ENCODE data around the gene GALNT18.

GALNT18 gene

DNA sequence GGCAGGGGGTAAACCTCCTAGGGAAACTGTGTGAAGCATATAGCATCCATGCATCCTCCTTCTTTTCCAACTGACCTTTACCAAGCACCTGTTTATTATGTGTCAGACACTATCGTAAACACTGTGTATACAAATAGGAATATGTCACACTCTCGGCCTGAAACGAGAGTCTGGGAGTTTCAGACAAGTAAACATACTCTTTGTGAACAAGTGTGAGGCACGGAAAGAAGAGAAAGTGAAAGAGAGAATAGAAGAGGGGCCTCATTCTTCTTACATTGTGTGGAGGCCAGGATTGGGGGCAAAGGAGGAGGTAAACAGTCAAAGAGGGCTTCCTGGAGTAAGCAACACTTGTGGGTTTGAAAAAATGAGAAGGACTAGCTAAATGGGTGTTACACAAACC lies 285.1 kb downstream of the GALNT18 start:
- DNase-seq: no peak

DNA sequence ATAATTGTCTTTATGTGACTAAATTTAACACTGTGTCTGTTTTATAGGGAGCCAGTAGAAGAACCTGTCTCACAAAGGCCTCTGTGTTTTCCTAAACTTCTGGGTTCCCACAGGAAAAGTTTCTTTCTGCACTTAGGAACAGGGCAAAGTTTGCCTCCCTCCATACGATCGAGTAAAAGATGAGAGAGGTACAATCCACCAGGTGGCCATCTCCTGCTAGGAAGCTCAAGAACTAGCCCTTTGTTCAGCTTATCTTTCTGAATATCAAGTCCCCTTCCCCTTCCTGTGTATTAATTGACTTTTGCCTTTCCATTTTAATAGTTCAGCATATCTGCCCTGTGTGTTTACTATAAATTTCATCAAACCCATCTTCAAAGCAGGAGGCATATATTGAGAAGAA lies 286.8 kb downstream of the GALNT18 start:
- no peak for DNase-seq

DNA sequence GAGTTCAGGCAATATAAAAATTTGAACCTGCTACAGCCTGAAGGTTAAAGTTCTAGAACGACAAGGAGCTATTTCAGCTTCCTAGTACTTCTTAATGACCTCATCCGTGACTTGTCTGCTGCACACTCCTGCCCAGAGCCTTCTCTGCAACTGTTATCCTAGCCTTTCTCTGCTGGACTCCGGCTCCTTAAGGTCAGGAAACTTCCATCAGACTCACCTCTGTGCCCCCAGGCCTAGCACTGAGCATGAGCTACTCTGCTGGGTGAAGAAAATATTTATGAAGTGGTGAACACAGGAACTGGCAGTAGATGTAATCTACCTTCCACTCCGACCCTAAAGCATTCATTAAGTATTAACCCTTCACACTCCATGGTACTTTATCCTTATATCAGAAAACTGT lies 287.2 kb downstream of the GALNT18 start:
- no peak for DNase-seq

GRCh38 chr11:11332141-11332710 lies 289.6 kb downstream of the GALNT18 start:
- no peak for DNase-seq

DNA sequence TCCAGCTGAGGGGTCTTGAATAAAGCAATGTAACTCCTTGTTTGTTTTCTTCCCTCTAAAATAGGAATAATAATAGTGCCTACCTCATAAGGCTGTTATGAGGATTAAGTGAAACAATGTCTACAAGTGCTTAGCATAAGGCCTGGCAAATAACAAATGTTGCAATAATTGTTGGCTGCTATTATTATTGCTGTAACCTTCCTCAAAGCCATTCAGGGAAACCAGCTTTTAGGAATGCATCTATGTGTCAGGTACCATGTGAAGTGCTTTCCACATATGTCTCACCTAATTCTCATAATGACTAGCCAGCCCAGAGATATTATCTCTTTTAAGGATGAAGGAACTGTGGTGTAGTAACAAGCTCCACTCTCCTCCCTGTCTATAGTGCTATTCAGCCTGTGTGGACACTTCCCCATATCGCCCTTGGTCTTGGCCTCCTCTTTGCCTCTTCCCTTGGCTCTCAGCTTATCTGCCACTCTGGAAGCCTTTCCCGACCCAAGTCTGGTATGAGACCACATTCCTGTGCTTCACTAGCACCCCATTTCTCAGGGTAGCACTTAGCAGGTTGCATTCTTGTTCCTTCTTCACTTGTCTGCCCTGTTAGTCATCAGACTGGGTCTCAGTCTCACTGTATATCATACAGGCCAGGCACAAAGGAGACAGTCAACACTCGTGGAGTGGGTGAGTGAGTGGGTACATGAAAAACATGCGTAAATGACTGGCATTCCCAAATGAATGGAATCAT lies 292.6 kb downstream of the GALNT18 start:
- no peak for DNase-seq

DNA sequence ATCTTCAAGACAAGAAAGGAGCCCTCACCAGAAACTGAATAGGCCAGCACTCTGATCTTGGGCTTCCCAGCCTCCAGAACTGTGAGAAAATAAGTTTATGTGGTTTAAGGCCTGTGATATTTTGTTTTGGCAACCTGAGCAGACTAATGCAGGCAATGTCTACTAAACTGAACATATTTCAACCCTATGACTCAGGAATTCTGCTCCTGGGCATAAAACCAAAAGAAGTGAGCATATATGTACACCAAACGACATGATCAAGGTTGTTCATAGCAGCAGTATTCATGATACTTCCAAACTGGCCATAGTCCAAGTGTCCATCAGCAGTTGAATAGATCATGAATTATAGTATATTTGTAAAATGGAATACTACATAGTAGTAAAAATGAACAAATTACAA lies 297.7 kb downstream of the GALNT18 start:
- no peak for DNase-seq

DNA sequence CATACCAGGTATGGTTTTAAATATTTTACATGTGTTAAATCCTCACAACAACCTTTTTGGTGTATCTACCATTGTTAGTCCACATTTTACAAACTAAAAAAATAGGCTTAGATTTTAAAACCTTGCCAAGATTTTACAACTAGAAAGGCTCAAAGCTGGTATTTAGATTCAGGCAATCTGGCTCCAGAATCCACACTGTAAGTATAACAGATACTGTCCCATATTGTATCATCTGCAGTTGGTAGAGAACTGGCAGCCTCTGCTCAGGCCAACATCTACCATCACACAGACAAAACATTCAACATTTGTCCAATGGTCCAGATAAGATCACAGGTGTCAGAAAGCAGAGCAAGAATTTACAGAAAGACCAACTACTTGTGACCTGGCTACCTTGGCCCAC lies 299.7 kb downstream of the GALNT18 start:
- DNase-seq: no peak

- peak; percentile 9 for DNase-seq
These were observed 301.0 kb downstream of the GALNT18 start for GRCh38 chr11:11320825-11321224.

- no peak for DNase-seq
These were observed 302.8 kb downstream of the GALNT18 start for GRCh38 chr11:11318961-11319360.

DNA sequence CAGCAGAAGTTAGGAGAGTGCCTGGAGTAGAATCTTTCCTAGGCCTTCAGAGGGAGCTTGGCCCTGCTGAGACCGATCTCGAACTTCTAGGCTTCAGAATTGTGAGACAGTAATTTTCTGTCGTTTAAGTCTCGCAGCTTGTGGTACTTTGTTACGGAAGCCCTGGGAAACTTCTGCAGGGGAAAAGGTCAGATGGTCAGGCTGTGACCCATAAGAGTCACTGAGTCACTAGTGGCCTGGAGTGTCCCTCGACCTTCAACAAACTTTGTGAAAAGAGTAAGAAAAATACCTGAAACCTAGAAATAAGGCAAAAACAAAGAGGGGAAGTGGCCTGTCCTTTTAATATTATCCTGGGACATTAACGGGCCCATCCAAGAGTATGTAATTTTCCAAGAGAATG lies 303.3 kb downstream of the GALNT18 start:
- DNase-seq: no peak

GRCh38 chr11:11316651-11317230 lies 305.1 kb downstream of the GALNT18 start:
- no peak for DNase-seq

DNA sequence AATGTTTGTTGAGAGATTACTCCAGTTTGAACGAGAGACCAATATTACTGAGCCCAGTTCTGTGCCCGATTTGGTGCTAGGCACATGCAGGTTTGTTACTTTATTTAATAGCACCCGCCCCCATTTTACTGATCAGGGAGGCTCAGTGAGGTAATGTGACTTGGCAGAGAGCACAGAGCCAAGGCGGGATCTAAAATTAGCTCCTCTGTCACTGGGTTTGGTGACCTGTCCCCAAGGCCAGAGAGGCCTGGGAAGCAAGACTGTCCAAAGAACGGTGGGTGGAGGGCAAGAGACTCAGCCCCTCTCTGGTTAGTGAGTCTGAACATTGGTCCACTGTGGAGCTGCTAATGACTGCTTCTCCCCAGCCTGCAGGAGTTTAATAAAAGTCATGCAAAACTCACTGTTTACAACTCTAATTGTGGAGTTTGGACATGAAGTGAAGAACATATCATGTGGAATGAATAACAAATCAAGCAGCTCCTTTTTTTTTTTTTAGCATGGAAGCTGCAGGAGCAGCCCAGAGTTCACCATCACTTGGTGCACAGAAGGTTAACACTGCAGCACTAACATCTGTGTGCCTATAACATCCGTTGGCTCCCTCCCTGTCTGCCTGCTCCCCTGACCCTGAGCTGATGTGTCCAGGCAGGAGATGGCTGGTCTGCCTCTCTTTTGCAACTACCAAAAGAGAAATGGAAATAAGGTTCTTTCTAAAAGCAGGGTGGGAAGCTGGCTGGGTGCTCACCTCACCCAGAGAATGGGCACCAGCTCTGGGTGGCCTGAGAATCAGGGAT lies 307.7 kb downstream of the GALNT18 start:
- no peak for DNase-seq

DNA sequence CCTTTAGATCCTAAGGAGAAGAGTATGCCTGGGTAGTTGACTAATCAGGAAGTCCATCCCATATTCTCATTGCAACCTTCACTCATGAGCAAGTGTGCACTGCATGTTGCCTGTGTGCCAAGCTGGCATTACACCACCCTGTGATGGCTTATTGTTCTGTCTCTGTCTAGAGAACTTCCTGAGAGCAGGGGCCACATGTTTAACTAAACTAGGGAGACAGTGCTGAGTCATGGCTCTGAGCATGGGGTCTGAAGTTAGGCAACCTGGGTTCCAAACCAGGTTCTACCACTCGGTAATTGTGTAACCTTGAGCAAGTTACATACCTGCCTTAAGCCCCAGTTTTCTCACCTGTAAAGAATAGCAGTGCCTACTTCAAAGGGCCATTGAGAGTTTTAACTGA lies 308.4 kb downstream of the GALNT18 start:
- no peak for DNase-seq

DNA sequence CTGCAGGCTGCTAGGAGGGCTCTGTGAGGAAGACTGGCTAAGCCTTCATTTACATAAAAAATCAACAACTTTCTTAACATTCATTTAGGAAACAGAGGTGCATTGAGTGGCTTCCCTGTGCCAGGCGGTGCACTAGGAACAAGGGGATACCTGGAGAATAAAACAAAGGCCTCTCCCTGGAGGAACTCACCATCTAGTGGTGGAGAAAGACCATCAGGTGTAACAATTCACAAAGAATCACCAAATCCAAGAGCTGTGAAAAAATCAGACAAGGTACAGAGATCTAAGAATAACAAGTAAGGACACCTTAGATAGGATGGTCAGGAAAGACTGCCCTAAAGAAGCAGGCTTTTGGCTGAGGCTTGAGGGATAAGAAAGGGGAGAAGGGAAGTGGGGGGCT lies 309.1 kb downstream of the GALNT18 start:
- DNase-seq: no peak

DNA sequence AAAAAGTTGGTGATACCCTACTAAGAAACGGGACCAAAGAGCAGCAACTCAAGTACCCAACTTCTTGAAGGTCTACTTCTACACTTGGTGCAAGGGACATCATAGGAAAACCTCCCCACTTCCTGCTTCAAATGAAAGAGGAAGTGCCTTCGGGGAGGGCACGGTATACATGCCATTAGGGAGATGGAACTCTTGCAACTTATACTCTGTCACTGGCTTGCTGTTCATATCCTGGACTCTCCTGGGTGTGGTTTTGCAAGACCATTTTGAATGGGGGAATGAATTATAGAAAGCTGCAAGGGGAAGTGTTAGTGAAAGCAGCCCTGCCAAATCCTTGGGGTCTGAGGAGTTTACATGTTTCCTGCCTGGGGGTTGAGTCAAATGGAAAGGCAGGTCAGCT lies 310.6 kb downstream of the GALNT18 start:
- no peak for DNase-seq

- DNase-seq: no peak
These were observed 311.9 kb downstream of the GALNT18 start for GRCh38 chr11:11309906-11310305.

DNA sequence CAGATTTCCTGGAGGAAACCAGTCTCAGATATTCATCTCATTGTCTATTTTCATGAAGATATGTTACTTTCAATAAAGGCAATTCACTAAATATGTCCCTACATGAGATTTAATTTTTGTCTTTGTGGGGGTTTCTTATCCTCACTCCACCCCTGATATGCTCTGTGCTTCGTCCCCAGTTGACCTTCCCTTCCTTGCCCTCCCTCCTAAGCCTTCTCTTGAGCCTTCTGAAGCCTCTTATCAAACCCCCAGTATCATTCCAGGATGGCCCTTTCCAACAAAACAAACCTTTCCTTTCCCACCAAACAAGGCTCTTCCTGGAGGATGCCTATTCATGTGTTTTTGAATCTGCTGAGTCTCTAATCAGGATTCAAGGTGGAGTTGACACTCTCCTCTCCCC lies 313.6 kb downstream of the GALNT18 start:
- no peak for DNase-seq

- no peak for DNase-seq
These were observed 314.9 kb downstream of the GALNT18 start for GRCh38 chr11:11306855-11307254.

- DNase-seq: no peak
These were observed 317.3 kb downstream of the GALNT18 start for GRCh38 chr11:11304550-11304949.

DNA sequence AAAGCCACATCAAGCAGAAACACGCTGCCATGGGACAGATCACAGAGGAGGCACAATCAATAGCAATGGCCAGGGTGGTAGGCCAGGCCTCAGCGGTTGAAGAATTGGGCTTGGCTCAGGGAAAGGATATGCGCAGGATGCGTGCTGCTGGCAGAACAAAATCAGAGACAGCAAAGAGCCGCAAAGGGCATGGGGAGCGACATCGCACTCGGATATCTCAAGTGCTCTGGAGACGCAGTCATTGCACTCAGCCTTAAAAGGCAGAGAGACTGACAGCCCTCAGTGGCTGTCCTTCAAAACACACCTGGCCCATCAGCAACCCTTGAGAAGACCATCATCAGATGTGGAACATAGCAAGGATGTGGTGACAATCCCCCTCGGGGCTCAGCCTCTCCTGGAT lies 319.2 kb downstream of the GALNT18 start:
- DNase-seq: no peak

- DNase-seq: no peak
These were observed 320.6 kb downstream of the GALNT18 start for GRCh38 chr11:11301212-11301611.

DNA sequence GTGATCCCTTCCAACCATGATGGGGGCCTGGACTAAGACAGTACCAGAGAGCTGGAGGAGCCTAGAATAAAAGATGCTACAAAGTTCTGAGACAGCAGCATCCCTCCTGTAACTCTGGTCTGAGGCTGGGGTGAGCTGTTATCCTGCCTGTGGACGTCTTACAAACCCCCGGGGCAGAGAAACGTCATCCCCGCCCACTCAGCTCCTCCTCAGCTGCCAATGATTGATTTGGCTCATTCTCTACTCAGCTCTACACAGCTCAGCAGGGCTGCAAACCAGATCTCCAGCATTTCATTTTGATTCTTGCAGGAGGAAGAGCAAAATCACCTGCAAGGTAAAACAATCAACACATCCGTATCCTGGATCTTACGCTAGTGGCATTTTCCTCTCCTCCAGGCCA lies 324.2 kb downstream of the GALNT18 start:
- DNase-seq: no peak

DNA sequence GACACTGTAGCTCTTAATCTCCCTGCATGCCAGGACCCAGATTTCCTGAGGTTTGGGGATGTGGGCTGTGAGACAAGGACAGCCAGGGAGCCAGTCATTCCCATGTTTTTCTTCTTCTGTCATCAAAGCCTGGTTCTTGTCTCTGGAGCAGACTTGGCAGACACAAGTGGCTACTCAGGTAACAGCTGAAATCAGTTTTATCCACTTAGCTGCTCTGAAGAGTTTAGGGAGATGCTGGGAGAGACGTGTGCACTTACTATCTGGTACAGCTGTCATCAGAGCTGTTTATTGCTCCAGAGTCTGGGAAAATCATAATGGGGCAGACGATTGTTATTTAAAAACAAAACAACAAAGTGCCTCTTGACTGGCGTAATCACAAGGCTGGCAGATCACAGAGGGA lies 325.4 kb downstream of the GALNT18 start:
- no peak for DNase-seq

DNA sequence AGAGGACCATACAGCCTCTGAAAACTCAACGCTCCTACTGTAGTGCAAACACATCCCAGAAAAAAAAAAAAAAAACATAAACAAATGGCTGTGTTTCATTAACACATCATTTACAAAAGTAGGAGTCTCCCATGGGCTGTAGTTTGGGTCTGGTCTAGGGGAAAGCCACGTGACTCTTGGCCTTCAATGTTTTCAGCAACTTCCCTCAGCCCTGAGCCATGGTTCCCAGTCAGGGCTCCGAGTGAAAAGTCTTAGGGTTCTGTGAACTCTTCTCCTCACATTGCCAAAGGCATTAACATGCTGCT lies 327.3 kb downstream of the GALNT18 start:
- DNase-seq: no peak
